DND-41 (cell line): ENCODE data around the gene CELSR3.

Experiments used
- CTCF ChIP-seq: IDR thresholded peaks from 2 replicates; pipeline ENCODE4 v1.5.1; 2012; ENCODE audit warnings: borderline replicate concordance, low read length, moderate library complexity, mild to moderate bottlenecking; ENCODE audit not compliant: poor library complexity, severe bottlenecking; ENCODE audit errors: extremely low read depth
- EZH2 ChIP-seq: IDR thresholded peaks from 3 replicates; pipeline ENCODE4 v1.6.1; 2012; ENCODE audit warnings: borderline replicate concordance, low read depth, mild to moderate bottlenecking, moderate library complexity, low read length, inconsistent platforms; ENCODE audit not compliant: severe bottlenecking

DNA sequence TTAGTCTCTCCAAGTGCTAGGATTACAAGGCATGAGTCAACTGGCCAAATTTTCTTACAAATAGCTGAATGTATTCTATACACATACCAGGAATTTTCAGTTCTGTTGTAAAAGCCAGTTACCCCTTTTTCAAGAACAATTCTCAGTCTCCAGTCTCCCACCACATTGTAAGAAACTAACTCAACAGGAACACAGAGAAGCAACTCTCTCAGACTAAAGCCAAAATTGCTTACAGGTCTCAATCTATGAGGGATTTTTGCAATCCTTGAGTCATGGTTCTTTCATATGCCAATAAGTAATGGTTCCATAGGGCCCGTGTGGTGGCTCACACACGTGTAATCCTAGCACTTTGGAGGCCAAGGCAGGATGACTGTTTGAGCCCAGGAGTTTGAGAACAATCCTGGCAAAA is 45.8 kb upstream of the CELSR3 start:
- TF ChIP-seq CTCF (no peak), EZH2 (no peak)
